Neural progenitor cell (in vitro differentiated cells): ENCODE results near the gene TRIM28. TPM values are rescaled to one million over a fixed set of nuclear protein-coding genes. Genes with fewer than 3 reads are reported as not detected.

Experiments used
- DNase-seq: peaks from one replicate; pipeline ENCODE4 v3.0.0-alpha.2; 2016; ENCODE audit warnings: low spot score
- H2AFZ ChIP-seq: fragments of 200-600 bp; sonication (generic); replicated peaks from 2 replicates; pipeline ENCODE4 v1.6.1; 2016; ENCODE audit warnings: antibody characterized with exemption
- H3F3A ChIP-seq: fragments of 200-600 bp; sonication (generic); 2 replicates; pipeline ENCODE4 v1.6.1; 2016; ENCODE audit warnings: antibody characterized with exemption, low read depth
- H3K27ac ChIP-seq: fragments of 200-600 bp; sonication (generic); 2 replicates; pipeline ENCODE4 v1.5.1; 2016; ENCODE audit warnings: mild to moderate bottlenecking
- H3K27me3 ChIP-seq: fragments of 200-600 bp; sonication (generic); 2 replicates; pipeline ENCODE4 v1.6.1; 2016; ENCODE audit warnings: mild to moderate bottlenecking, moderate library complexity
- H3K36me3 ChIP-seq: fragments of 200-600 bp; sonication (generic); 2 replicates; pipeline ENCODE4 v1.5.1; 2016
- H3K4me1 ChIP-seq: fragments of 200-600 bp; sonication (generic); 2 replicates; pipeline ENCODE4 v1.6.1; 2016; ENCODE audit warnings: mixed run types
- H3K4me2 ChIP-seq: fragments of 200-600 bp; sonication (generic); 2 replicates; pipeline ENCODE4 v1.6.1; 2016
- H3K4me3 ChIP-seq: fragments of 200-600 bp; sonication (generic); 2 replicates; pipeline ENCODE4 v1.5.1; 2016
- H3K79me2 ChIP-seq: fragments of 200-600 bp; sonication (generic); 2 replicates; pipeline ENCODE4 v1.6.1; 2016; ENCODE audit warnings: low read depth
- H3K9ac ChIP-seq: fragments of 200-600 bp; sonication (generic); 2 replicates; pipeline ENCODE4 v1.6.1; 2016
- H3K9me3 ChIP-seq: fragments of 200-600 bp; sonication (generic); 2 replicates; pipeline ENCODE4 v1.5.1; 2016; ENCODE audit warnings: low read depth
- H4K20me1 ChIP-seq: fragments of 200-600 bp; sonication (generic); 2 replicates; pipeline ENCODE4 v1.6.1; 2016; ENCODE audit warnings: low read depth
- H3K27ac Mint-ChIP-seq: 3 replicates; pipeline ENCODE4 v1.8.0; 2021; ENCODE audit warnings: mixed read lengths
- H3K27me3 Mint-ChIP-seq: 2 replicates; pipeline ENCODE4 v1.8.0; 2022; ENCODE audit warnings: low read depth, mild to moderate bottlenecking, inconsistent platforms, moderate library complexity, mixed read lengths; ENCODE audit not compliant: insufficient read depth
- H3K36me3 Mint-ChIP-seq: 3 replicates; pipeline ENCODE4 v1.8.0; 2021; ENCODE audit warnings: mixed read lengths
- H3K4me1 Mint-ChIP-seq: 3 replicates; pipeline ENCODE4 v1.8.0; 2021; ENCODE audit warnings: mixed read lengths
- H3K4me3 Mint-ChIP-seq: 3 replicates; pipeline ENCODE4 v1.8.0; 2021; ENCODE audit warnings: mild to moderate bottlenecking, moderate library complexity, mixed read lengths
- H3K9me3 Mint-ChIP-seq: 3 replicates; pipeline ENCODE4 v1.8.0; 2020; ENCODE audit warnings: mixed read lengths
- CTCF ChIP-seq: fragments of 200-600 bp; sonication (generic); IDR thresholded peaks from 2 replicates; pipeline ENCODE4 v1.5.1; 2017; ENCODE audit warnings: antibody characterized with exemption, mild to moderate bottlenecking
- EZH2 ChIP-seq: fragments of 200-600 bp; sonication (generic); IDR thresholded peaks from 2 replicates; pipeline ENCODE4 v1.6.1; 2017; ENCODE audit warnings: antibody characterized with exemption, mild to moderate bottlenecking, moderate library complexity
- EZH2phosphoT487 ChIP-seq: fragments of 200-600 bp; sonication (generic); IDR thresholded peaks from 2 replicates; pipeline ENCODE4 v1.6.1; 2017; ENCODE audit warnings: antibody characterized with exemption
- total RNA-seq: library from RNA; depleted of rRNA; stranded (reverse); fragments of >200 nt; gene quantifications from 2 replicates; pipeline ENCODE4 v1.2.3, GENCODE V29; 2015; ENCODE audit warnings: low replicate concordance

The TRIM28 gene
- total RNA-seq, 1 donor from 2014 or later = 390 TPM

GRCh38 chr19:58572026-58572817, 28.4 kb downstream of the TRIM28 start:
- no peak overlapping the region for H3K9ac ChIP-seq
- peak overlapping the region; percentile 61 for H2AFZ ChIP-seq
- H3K79me2 ChIP-seq = peaks cover 16% of the 10 kb centered on the region
- Mint-ChIP-seq H3K4me1 (peaks cover 22% of the 10 kb centered on the region), H3K27ac (no peak overlapping the region), H3K27me3 (peaks cover 10% of the 10 kb centered on the region), H3K4me3 (peak overlapping the region; percentile 98), H3K9me3 (no peaks in the 10 kb centered on the region), H3K36me3 (peaks cover 10% of the 10 kb centered on the region)
- TF ChIP-seq EZH2 (no peak), CTCF (no peak), EZH2phosphoT487 (no peak)
- no peaks in the 10 kb centered on the region for H3K36me3 ChIP-seq
- H3F3A ChIP-seq = peaks cover 35% of the 10 kb centered on the region
- no peak overlapping the region for H3K27ac ChIP-seq
- peak overlapping the region; percentile 66 for H3K4me3 ChIP-seq
- H3K4me2 ChIP-seq = peak overlapping the region; percentile 83
- no peaks in the 10 kb centered on the region for H4K20me1 ChIP-seq
- H3K4me1 ChIP-seq = peaks cover 14% of the 10 kb centered on the region
- no peaks in the 10 kb centered on the region for H3K27me3 ChIP-seq
- no peaks in the 10 kb centered on the region for H3K9me3 ChIP-seq
- peak; percentile 23 for DNase-seq

- Histone ChIP-seq H3K9ac (peak within 1 kb of the TSS; percentile 45), H3K27me3 (no peaks in the 10 kb centered on the region), H3K79me2 (peaks cover 24% of the 10 kb centered on the region), H3K36me3 (no peaks in the 10 kb centered on the region), H3K4me3 (peak within 1 kb of the TSS; percentile 66), H3K4me2 (peak within 1 kb of the TSS; percentile 83), H2AFZ (peak within 1 kb of the TSS; percentile 61), H3F3A (peaks cover 35% of the 10 kb centered on the region), H3K9me3 (no peaks in the 10 kb centered on the region), H4K20me1 (no peaks in the 10 kb centered on the region), H3K27ac (peak within 1 kb of the TSS; percentile 94), H3K4me1 (peaks cover 14% of the 10 kb centered on the region)
- H3K27ac Mint-ChIP-seq = peak within 1 kb of the TSS; percentile 100
- H3K27me3 Mint-ChIP-seq = peaks cover 9% of the 10 kb centered on the region
- peaks cover 26% of the 10 kb centered on the region for H3K4me1 Mint-ChIP-seq
- TF ChIP-seq EZH2phosphoT487 = no peak
- peak; percentile 40 for TF ChIP-seq CTCF
- H3K4me3 Mint-ChIP-seq = peak within 1 kb of the TSS; percentile 98
- no peaks in the 10 kb centered on the region for H3K9me3 Mint-ChIP-seq
- peaks cover 9% of the 10 kb centered on the region for H3K36me3 Mint-ChIP-seq
- peak; percentile 100 for DNase-seq
These were observed 29.2 kb downstream of the TRIM28 start, which contains the start of gene MZF1 for GRCh38 chr19:58572818-58573657. Gene MZF1 (minus strand): TSS chr19:58573335. CDS start chr19:58571389, 1,946 bp downstream.

DNA sequence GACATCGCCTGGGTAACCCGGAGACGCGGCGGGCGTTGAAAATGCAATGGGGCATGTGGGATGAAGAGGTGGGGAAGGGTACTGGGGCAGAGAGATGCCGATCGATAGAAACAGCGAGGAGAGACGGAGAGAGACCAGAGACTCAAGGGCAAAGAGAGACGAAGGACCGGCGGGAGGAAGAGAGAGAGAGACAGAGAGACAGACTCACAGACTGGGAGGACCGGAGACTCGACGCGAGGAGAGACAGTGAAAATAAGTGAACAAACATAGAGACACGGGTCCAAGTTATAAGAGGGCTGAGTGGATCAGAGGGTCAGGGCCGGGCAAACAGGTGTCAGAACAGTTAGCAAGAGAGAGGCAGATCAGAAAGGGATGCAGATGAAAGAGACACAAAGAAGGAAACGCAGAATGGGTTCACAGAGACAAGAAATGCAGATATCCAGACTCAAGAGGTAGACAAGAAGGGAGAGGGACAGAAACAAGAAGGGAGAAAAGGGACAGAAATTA, 29.8 kb downstream of the TRIM28 start:
- H3F3A ChIP-seq = peaks cover 29% of the 10 kb centered on the region
- peaks cover 29% of the 10 kb centered on the region for H3K79me2 ChIP-seq
- H3K4me2 ChIP-seq = peak overlapping the region; percentile 83
- Mint-ChIP-seq H3K27ac (peak overlapping the region; percentile 100), H3K4me1 (peaks cover 31% of the 10 kb centered on the region), H3K36me3 (peaks cover 10% of the 10 kb centered on the region), H3K4me3 (peak overlapping the region; percentile 98), H3K9me3 (no peaks in the 10 kb centered on the region), H3K27me3 (peaks cover 7% of the 10 kb centered on the region)
- TF ChIP-seq EZH2 = no peak
- TF ChIP-seq CTCF = no peak
- no peak for TF ChIP-seq EZH2phosphoT487
- H3K9me3 ChIP-seq = no peaks in the 10 kb centered on the region
- H3K4me1 ChIP-seq = peaks cover 14% of the 10 kb centered on the region
- H3K9ac ChIP-seq = no peak overlapping the region
- no peaks in the 10 kb centered on the region for H3K27me3 ChIP-seq
- H4K20me1 ChIP-seq = no peaks in the 10 kb centered on the region
- H3K27ac ChIP-seq = no peak overlapping the region
- H2AFZ ChIP-seq = no peak overlapping the region
- H3K36me3 ChIP-seq = no peaks in the 10 kb centered on the region
- peak overlapping the region; percentile 66 for H3K4me3 ChIP-seq
- DNase-seq = no peak
